Endometrial microvascular endothelial cells (primary cell): ENCODE results near the gene KRT24. TPM values are rescaled to one million over a fixed set of nuclear protein-coding genes. Genes with fewer than 3 reads are reported as not detected.

ENCODE experiments used
- in situ Hi-C: cut with HindIII; loops from 2 replicates; pipeline ENCODE4 v1.10.0; 2017; ENCODE audit warnings: low sequenced_read_pairs, low pct_unique_long_range_greater_than_20kb; ENCODE audit errors: inconsistent ontology term
- total RNA-seq: library from RNA; depleted of rRNA; stranded (reverse); fragments of >200 nt; gene quantifications from one replicate; pipeline ENCODE4 v1.2.3, GENCODE V29; 2015; ENCODE audit errors: inconsistent ontology term

The KRT24 gene
- total RNA-seq, 1 donor from 2014 or later, result not detected

DNA sequence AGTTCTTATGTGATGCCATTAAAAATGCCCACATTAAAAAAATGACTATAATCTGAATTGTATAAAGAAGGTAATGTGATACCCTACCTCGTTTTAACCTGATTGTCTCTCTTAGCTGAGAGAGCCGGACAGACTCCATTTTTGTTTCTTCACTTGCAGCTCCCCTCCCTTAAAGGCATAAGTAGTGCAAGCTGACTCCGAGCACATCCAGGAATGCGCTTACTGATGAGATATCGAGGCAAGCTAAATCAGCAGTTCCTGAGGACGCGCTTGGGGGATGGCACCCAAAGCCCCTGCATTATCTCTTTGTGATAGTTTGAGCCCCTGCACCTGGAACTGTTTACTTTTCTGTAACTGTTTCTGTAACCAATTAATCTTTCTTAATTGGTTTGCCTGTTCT lies 6.3 kb downstream of the KRT24 start:
- in situ Hi-C loops, result no loop called here

DNA sequence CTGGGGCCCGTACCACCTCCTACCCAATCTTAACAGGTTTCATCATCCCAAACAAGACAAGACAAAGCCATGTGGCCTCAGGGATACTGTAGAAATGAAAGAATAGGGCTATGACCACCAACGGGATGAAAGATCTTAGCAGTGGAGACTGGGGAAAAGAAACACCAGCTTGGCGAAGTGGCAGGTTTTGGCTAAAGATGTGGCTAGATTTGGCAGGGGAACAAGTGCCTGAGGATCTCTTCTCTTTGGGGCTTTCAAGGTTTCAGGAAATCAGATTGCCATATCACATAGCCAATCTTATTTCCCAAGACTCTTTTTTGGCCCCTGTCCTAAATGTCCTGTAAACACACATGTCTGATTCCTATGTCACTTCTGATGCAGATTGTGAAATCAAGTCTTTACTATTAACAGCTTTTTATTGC lies 6.9 kb downstream of the KRT24 start:
- in situ Hi-C loops, result no loop called here

DNA sequence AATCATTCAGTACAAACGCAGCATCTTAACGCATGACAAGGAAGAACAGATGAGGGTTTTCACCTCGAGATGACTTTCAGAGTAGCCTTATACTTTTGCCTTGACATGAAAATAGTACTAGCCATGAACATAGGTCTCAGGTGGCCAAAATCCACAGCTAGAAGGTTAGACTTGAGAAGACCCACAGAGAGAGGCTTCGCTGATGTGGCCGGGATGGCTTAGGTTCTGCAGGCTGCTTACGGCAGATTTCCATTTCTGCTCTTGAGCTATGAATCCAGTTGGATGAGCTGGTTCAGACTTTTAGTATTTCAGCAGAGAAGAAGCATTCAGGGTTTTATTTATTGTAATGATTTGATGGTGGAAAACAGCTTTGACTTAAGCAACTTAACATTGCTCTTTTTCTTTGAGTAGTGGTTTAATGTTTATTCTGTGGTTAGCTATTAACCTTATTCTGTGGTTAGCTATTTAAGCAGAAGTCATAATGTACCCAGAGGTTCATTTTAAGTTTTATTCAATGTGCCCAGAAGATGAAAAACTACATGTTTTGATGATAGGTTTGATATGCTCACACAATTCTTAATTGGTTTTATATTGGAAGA lies 7.6 kb downstream of the KRT24 start:
- in situ Hi-C loops, result no loop called here

DNA sequence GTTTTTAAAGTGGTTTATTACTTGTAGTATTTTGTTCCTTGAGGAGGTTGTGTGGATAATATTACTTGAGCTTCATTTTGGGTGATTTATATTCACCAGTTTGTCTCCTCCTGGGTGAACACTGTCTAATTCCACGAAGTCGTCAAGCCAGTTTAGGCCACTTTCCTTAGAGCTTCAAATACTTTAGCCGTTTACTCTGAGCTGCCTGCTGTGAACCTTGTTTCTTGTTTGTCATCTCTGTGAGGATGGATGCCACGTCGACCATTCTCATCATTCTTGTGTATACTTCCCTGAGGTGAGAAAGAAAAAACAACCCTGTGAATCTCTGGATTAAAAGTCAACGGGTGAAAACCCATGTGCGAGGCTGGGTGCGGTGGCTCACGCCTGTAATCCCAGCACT lies 9.0 kb downstream of the KRT24 start:
- in situ Hi-C loops, result no loop called here

DNA sequence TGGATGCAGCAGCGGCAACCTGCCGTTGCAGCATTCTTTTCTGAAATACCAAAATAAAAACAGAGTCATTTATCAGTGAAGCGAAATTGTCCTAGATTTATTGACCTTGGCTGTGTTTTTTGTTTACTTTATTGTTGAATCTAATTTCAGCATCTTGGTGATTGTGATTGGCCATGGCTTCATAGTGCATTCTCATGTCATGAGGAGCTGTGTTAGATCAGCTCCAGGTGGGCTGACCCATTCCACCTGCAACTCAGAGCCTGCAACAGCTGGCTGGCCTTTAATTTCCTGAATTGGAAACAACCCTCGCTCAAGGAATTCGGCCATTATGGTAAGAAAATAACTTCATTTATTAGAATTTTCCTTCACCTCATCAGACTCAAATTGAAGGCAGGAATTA lies 16.4 kb downstream of the KRT24 start:
- in situ Hi-C loops, result no loop called here

DNA sequence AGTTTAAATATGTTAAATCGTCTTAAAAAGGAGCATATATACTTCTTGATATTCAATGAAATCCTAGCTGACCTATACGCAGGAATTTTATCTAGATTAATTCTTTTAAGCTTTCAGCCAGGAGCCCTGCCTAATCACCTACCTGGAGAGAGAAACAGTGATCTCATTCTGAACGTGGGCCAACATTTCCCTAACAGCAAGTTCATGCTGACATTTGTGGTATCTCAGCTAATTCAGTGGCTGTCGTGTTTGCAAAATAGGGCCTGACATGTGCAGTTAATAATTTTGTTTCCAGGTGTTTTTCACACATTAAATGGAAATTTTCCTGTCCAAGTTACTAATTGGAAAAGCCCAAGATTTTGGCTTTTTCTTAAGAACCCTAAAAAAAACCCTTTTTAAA lies 17.4 kb downstream of the KRT24 start:
- in situ Hi-C loops, result no loop called here

DNA sequence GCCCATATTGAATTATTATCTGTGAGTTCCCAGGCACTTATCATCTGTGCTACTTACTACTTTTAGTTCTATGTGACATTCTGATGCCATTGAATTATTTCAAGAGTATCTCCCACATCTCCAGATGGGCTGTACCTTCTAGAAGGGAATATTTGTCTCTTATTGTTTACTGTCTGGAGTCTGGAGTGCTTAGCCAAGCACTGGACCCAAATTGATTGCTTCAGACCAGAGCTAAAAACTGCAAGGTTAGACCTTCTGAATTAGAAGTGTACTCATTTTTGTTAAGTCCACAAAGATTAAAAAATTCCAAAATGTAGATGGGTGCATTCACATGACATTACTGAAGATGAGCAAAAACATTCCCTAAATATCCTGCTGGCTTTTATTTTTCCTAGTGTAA lies 22.6 kb downstream of the KRT24 start:
- in situ Hi-C loops, result no loop called here

DNA sequence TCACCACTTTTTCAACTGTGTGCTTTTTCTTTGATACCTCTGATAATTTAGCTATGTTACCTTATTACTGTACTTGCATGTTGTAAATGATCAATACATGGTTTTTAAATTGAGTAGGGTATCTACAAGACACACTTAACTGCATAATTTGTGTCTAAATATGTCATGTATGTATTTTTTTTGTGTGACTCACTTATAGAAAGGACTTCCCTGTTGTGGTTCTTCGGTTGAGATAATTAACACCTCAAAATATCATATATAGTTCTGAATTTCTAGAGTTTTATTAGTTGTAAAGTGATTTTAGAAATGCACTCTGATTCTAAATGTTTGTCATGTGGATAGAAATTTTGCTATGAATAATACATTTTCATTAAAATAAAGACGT lies 24.0 kb downstream of the KRT24 start:
- in situ Hi-C loops, result no loop called here

DNA sequence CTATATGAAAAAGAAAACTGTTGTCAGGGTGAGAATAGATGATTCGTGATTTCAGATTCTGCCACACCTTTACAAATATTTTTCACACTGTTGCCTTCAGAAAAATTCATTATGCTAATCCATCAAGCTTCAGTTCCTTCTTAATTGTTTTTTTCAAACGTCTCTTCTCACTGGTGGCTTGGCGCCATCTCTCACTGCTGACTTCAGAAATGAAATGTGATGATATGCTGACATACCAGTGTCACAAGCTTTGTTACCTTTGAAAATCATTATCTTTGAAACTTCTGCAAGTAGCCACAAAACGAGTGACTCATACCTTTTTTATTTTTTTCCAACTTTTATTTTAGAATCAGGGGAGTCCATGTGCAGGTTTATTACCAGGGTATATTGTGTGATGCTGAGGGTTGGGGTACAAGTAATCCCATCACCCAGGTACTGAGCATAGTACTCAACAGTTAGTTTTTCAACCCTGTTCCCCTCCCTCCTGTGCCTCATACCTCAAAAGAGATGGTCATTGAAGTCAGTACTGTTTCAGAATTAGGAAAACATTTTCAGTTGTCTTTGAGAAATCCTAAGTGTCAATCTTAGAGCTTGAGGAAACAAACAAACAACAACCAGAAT lies 24.5 kb downstream of the KRT24 start:
- in situ Hi-C loops, result no loop called here

DNA sequence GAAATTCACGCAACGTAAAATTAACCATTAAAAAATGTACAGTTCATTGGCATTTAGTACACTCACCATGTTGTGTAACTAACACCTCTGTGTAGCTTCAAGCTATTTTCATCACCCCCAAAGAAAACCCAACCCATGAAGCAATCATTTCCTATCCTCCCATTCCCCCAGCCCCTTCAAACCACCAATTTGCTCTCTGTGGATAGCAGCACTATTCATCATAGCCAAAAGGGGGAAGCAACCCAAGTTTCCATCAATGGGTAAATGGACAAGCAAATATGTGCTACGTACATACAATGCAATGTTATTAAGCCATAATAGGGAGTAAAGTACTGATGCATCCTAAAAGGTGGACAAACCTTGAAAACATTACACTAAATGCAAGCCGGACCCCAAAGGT lies 27.6 kb downstream of the KRT24 start:
- in situ Hi-C loops, result no loop called here

DNA sequence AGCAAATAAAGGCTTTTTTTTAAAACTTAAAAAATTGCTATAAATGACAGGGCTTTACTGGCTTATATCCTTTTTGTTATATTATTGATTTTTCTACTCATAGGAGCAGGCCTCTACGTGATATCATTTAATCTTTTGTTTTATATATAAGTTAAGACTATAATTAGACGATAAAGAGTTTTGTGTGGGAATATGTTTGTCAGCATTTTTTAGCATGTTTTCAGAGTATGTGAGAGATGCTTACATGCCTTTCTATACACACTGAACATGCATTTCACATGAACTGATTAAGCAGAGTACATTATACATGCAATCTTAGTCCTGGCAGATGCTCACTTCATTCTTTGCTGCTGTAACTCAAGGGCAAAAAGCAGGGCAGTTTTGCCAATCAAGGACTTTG lies 30.9 kb downstream of the KRT24 start:
- in situ Hi-C loops, result loop anchor here (25.0 kb wide), 1 partner anchor 90 kb away; the partner anchor contains the start of genes KRT25 and KRT26

DNA sequence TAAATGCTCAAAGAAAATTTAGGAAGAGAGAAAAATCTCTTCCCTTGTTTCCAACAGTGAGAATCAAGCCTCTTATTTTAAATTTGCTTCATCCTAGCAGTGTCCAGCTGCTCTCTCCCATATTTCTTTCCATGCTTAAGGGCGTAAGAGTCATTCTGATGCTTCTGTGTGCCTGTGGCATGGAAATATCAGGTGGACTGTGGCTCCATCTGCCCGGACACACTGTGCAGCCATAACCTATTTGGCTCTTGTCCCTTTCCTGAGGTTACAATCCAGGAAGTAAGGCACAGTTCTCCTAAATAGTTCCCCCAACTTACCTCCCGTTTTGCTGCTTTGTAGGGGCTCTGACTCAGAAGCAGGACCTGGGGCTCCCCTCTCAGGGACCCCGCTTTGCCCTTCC lies 32.3 kb downstream of the KRT24 start:
- in situ Hi-C loops, result loop anchor here (25.0 kb wide), 1 partner anchor 91 kb away; the partner anchor contains the start of genes KRT25 and KRT26

DNA sequence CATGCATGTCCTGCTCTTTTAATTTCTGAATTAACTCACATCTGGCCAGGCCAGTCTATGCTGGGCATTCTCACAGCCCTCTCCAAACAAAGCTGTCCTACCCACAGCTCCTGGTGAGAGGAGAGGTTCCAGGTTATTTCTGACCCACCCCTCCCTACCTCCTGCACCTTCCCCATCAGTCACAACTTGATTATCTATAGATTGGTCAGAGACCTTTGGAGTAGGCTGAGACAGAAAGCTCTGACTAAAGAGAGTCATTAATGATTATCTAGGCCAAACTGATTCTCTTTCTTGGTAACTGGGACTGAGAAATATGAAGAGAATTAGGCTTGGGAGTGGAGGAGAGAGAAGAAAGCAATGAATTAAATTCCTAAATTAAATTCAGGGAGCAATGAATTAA lies 37.2 kb downstream of the KRT24 start:
- in situ Hi-C loops, result loop anchor here (25.0 kb wide), 1 partner anchor 96 kb away; the partner anchor contains the start of genes KRT25 and KRT26

DNA sequence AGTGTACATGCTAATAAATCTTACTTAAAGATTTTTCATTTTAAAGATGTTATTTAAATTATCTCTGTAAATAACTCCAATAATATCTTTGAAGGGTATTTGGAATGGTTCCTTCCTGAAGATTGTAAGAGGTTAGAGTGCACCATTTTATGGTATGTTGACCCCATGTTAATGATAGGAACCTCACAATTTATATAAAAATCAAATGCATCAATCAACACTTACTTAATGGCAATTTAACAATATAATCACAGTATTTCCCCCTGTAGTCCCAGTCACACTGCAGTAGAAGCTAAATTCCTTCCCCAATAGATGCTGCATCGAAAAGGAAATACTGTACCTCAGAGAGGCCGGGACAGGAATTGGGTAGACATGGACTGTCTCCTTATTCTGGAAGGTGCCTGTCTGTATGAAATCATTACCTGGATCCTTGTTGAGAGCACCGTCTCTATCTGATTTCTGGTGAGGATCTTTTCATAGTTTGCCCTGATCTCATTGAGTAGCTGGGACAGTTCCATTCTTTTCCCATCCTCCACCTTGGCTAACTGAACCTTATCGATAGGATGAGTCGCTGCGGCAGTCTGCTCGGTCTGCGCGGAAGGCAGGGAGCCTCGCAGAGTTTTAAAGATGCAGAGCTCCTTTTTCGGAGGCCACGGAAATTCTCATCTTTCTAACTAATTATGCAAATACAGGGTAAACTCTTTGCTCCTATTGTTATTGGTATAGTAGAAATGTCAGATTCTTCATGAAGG lies 38.8 kb downstream of the KRT24 start, which contains the start of gene KRT222:
TSS of gene KRT222 (minus strand) at position 596 of the 752 bp plus-strand sequence. CDS start at position 518, 78 bp downstream.
- in situ Hi-C loops, result loop anchor here (25.0 kb wide), 1 partner anchor 98 kb away; the partner anchor contains the start of genes KRT25 and KRT26

DNA sequence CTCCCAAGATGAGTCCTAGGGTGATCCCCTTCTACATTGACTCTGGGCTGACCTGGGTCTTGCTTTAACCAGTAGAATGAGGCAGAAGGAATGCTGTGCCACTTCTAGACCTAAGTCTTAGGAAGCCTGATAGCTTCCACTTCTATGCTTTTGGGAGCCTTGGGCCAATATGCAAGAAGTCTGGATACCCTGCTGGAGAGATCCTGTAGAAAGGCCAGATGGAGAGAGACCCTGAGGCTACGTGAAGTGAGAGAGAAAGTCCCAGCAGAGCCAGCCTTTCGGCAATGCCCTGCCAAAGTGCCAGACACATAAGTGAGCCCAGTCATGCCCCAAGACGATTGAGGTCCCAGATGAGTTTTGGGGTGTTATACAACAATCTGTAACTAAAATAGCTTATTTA lies 40.3 kb downstream of the KRT24 start:
- in situ Hi-C loops, result loop anchor here (25.0 kb wide), 1 partner anchor 99 kb away; the partner anchor contains the start of genes KRT25 and KRT26

DNA sequence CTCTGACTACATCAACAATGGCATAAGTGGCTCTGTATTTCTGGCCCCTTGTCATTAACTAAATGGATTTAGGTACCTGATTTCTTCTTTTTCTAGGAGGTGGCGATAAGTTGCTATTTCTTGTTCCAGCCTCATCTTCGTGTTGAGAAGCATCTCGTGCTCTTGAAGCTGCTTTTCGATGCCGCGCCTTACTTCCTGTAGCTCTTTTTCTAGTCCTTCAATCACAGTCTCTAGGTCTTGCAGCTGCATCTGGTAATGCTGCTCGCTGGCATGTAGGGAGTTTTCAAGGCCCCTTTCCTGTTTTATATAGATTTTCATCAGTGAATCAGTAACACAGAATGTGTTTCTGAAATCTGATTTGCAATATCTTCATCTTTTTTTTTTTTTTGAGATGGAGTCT lies 43.6 kb downstream of the KRT24 start:
- in situ Hi-C loops, result loop anchor here (25.0 kb wide), 1 partner anchor 102 kb away; the partner anchor contains the start of genes KRT25 and KRT26

DNA sequence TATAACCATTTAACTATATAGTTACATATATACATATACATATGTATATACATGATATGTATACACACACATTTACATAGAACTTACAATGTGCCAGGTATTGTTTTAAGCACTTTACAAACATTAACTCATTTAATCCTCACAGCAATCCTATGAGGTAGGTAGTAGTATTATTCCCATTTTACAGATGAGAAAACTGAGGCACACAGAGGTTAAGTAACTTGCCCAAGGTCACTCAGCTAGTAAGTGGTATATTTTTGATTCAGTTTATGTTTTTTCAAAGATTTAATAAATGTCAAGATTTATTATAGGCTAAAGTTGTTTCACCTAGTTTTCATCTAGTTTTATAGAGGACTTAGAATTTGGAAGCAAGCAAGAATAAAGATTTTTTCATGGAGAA lies 45.2 kb downstream of the KRT24 start:
- in situ Hi-C loops, result loop anchor here (25.0 kb wide), 1 partner anchor 104 kb away; the partner anchor contains the start of genes KRT25 and KRT26

DNA sequence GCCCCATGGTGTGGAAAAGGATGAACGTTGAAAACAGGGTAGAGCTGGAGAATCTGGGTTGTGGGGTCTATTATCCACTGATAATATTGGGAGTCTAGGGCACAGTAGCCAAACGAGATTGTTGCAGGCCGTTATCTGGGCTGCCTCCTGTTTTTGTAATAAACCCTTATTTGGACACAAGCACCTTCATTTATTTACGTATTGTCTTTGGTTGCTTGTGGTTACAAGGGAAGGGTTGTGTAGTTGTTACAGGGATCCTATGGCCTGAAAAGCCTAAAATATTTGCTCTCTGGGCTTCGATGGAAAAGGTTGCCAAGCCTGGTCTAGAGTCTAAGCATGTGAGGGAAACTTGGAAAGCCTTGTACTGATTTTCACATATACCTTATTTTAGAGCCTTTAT lies 51.6 kb downstream of the KRT24 start:
- in situ Hi-C loops, result loop anchor here (25.0 kb wide), 1 partner anchor 110 kb away; the partner anchor contains the start of genes KRT25 and KRT26

DNA sequence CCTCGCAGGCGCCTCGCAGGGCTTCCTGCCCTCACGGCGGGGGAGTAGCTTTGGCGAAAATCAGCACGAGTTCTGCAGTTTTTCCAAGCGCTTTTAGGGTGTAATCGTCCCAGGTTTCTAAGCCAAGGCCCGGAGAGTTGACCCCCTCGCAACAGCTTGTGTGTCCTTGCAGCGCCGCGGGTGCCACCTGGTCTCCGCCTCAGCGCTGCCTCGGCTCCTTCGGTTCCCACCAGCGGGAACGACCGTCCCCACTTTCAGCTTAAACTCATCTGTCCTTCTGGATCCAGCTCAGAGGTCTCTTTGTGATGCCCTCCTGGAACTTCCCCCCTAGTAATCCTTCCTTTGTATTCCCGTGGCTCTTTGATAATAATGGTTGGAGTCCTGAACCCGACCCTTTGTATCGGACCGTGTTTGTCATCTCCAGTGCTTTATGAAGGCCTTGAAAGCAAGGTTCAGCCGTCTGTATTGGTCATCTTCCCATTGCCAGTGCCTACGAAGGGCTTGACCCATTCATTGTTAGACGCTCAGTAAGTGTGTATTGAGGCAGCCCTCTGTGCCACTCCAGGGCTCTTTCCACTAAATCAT lies 55.1 kb downstream of the KRT24 start:
- in situ Hi-C loops, result no loop called here
